A673 (cell line): ENCODE data around the gene NDUFAF2. TPM values are rescaled to one million over a fixed set of nuclear protein-coding genes. Genes with fewer than 3 reads are reported as not detected.
A peak's percentile ranks its signal among the peaks of the same experiment; 100 is the strongest.

ENCODE experiments used
- BruUV-seq: library from RNA; stranded (reverse); fragments of 400-500 nt; replicated peaks from 2 replicates; lab custom pipeline; 2021; lab: Mats Ljungman, UMichigan
- CTCF ChIA-PET: fragments of 300-600 bp; sonication (Branson Sonifier 250); formaldehyde crosslinking; loops from one replicate; lab custom pipeline; 2022; ENCODE audit warnings: antibody characterized with exemption; lab: Charles Lee
- POLR2A ChIA-PET: fragments of 300-600 bp; sonication (Branson Sonifier 250); formaldehyde crosslinking; loops from one replicate; lab custom pipeline; 2022; ENCODE audit warnings: antibody characterized with exemption; ENCODE audit not compliant: low non-redundant PET; lab: Charles Lee
- DNase-seq: peaks from one replicate; pipeline ENCODE4 v3.0.0-alpha.2; 2015; ENCODE audit warnings: low spot score
- H3K27ac ChIP-seq: fragments of 200-600 bp; sonication (generic); 2 replicates; pipeline ENCODE4 v1.5.1; 2016; ENCODE audit warnings: mixed run types, low read depth, mild to moderate bottlenecking, mixed read lengths, antibody characterized with exemption, low read length; ENCODE audit not compliant: poor library complexity, severe bottlenecking
- H3K27me3 ChIP-seq: fragments of 200-600 bp; sonication (generic); replicated peaks from 2 replicates; pipeline ENCODE4 v1.6.1; 2017; ENCODE audit warnings: mixed run types, low read depth, mild to moderate bottlenecking, mixed read lengths, antibody characterized with exemption, low read length; ENCODE audit not compliant: insufficient read depth, poor library complexity
- H3K36me3 ChIP-seq: fragments of 200-600 bp; sonication (generic); 2 replicates; pipeline ENCODE4 v1.6.1; 2016; ENCODE audit warnings: mixed run types, mild to moderate bottlenecking, mixed read lengths, antibody characterized with exemption, low read length; ENCODE audit not compliant: insufficient read depth, poor library complexity, severe bottlenecking
- H3K4me1 ChIP-seq: fragments of 200-600 bp; sonication (generic); 2 replicates; pipeline ENCODE4 v1.6.1; 2017; ENCODE audit warnings: mixed run types, mild to moderate bottlenecking, mixed read lengths, antibody characterized with exemption, low read length; ENCODE audit not compliant: insufficient read depth, poor library complexity, severe bottlenecking
- H3K4me3 ChIP-seq: fragments of 200-600 bp; sonication (generic); 2 replicates; pipeline ENCODE4 v1.5.1; 2016; ENCODE audit warnings: low read depth, mixed run types, mild to moderate bottlenecking, mixed read lengths, low read length; ENCODE audit not compliant: poor library complexity, severe bottlenecking
- H3K9me3 ChIP-seq: fragments of 200-600 bp; sonication (generic); 2 replicates; pipeline ENCODE4 v1.6.1; 2016; ENCODE audit warnings: mixed run types, low read depth, mild to moderate bottlenecking, mixed read lengths, antibody characterized with exemption, low read length; ENCODE audit not compliant: poor library complexity, severe bottlenecking
- EZH2 ChIP-seq: fragments of 200-600 bp; sonication (generic); IDR thresholded peaks from 2 replicates; pipeline ENCODE4 v1.6.1; 2017; ENCODE audit warnings: borderline replicate concordance, low read depth, mild to moderate bottlenecking, mixed read lengths, antibody characterized with exemption, low read length; ENCODE audit not compliant: poor library complexity, severe bottlenecking
- intact Hi-C: fragments of 100-400 bp; cut with micrococcal nuclease; formaldehyde crosslinking; loops from one replicate; pipeline ENCODE4 v1.10.0; 2022; ENCODE audit not compliant: unreplicated experiment
- total RNA-seq: library from RNA; stranded (reverse); gene quantifications from 2 replicates; pipeline ENCODE4 v1.2.3, GENCODE V29; 2021
- TF ChIP-seq, protein P1 (sequence below): fragments of 300-800, 200-600 bp; sonication (generic); conservative IDR thresholded peaks from 2 replicates; pipeline ENCODE4 v1.5.1; 2017; ENCODE audit warnings: low read depth, mild to moderate bottlenecking, antibody characterized with exemption, low read length, moderate library complexity, mixed read lengths

The NDUFAF2 gene
- total RNA-seq, 1 experiment from 2014 or later = 61.6 TPM

DNA sequence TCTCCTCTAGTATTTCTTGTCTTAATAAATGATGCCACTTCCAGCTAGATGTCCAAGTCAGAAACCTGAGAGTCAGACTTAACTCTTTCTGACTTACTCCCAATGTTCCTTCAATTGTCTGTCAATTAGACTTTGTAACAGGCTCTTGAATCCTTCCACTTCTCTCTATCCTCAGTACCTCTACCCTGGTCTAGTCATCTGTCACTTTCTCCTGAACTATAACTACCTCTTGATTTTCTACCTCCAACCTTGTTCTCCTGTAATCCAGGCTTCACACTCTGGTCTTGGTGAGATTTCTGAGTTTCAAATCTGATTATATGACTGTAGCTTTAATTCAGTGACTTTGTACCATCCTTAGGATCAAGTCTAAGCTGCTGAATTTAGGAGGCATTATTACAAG, 64.9 kb downstream of the NDUFAF2 start:
- intact Hi-C loops = no loop called here
- TF ChIP-seq, protein P1, sequence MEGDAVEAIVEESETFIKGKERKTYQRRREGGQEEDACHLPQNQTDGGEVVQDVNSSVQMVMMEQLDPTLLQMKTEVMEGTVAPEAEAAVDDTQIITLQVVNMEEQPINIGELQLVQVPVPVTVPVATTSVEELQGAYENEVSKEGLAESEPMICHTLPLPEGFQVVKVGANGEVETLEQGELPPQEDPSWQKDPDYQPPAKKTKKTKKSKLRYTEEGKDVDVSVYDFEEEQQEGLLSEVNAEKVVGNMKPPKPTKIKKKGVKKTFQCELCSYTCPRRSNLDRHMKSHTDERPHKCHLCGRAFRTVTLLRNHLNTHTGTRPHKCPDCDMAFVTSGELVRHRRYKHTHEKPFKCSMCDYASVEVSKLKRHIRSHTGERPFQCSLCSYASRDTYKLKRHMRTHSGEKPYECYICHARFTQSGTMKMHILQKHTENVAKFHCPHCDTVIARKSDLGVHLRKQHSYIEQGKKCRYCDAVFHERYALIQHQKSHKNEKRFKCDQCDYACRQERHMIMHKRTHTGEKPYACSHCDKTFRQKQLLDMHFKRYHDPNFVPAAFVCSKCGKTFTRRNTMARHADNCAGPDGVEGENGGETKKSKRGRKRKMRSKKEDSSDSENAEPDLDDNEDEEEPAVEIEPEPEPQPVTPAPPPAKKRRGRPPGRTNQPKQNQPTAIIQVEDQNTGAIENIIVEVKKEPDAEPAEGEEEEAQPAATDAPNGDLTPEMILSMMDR = no peak
- no peak for TF ChIP-seq EZH2
- POLR2A ChIA-PET = no interaction called here

DNA sequence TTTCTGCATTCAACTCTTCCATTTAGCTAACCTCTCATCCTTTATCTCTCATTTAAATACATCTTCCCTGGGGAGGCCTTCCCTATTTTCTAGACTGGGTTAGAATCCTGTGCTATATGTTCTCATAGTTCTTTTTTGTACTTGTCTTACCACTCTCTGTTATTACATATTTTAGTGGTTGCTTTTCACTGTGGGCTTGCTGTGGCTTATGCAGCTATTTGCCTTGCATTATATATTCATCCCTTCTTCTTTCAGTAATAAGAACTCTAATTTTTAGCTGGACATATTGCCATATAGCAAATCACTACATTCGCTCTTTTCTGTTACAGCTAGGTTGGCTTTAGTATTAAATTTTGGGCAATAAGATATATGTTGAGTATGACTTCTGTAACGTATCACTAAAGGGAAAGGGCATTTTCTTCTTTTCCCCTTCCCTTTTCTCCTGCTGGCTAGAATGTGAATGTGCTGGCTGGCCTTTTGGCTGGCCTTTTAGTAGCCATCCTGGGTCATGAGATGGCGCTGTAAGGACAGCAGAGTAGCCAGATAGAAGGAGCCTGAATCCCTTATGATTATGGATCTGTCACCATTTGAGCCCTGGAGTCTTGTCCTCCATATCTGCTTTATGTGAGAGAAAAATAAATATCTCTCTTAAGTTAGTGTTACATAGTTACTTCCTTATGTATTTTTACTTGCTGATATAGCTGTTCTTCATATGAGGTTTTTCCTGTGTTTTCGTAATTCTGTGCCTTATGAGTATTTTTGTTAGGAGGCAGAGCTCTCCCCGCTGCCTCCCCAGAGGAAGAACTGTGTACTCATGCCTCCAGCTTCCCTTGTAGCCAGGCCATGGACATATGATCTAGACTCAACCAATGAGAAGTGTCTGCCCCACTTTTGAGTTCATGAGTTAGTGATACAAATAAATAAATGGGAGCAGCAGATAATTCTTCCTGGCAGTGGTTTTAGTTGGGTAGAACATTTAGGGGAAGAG, 65.8 kb downstream of the NDUFAF2 start:
- Histone ChIP-seq H3K9me3 (no peaks in the 10 kb centered on the region), H3K4me1 (no peaks in the 10 kb centered on the region), H3K27ac (no peak overlapping the region), H3K4me3 (no peak overlapping the region), H3K36me3 (no peaks in the 10 kb centered on the region), H3K27me3 (no peaks in the 10 kb centered on the region)
- no TSS peak for BruUV-seq
- CTCF ChIA-PET = no interaction called here
- no peak for DNase-seq
- TF ChIP-seq EZH2 = no peak
- TF ChIP-seq, protein P1 = peak; percentile 24; the same call in 1 of the 2 replicates
- intact Hi-C loops = no loop called here
- POLR2A ChIA-PET = no interaction called here

More for the DNA sequence above, 64.9 kb downstream of the NDUFAF2 start:
- H3K4me1 ChIP-seq = no peaks in the 10 kb centered on the region
- H3K9me3 ChIP-seq = no peaks in the 10 kb centered on the region
- no peaks in the 10 kb centered on the region for H3K36me3 ChIP-seq
- no peak overlapping the region for H3K27ac ChIP-seq
- no peak for DNase-seq
- CTCF ChIA-PET = no interaction called here
- H3K4me3 ChIP-seq = no peak overlapping the region
- H3K27me3 ChIP-seq = no peaks in the 10 kb centered on the region
- BruUV-seq = no TSS peak

DNA sequence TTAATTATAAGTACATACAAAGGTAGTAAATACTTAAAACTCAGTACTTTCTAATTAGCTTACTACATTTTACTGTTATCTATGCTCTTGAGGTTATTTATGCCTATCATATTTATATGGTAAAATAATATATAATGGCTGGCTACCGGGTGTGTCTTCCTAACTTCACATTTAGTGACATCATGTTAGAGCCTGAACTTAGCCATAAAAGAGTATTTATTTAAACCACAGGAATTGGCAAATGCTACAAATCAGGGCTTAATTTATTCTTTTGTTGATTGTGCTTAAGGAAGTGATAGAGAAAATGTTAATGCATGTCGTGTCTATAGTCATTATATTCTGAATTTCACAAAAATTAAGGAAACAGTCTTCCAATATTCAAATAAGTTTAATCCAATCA, 73.1 kb downstream of the NDUFAF2 start:
- peak; percentile 70 for DNase-seq
- no peaks in the 10 kb centered on the region for H3K36me3 ChIP-seq
- BruUV-seq = no TSS peak
- intact Hi-C loops = no loop called here
- H3K9me3 ChIP-seq = peaks cover 5% of the 10 kb centered on the region
- peaks cover 43% of the 10 kb centered on the region for H3K4me1 ChIP-seq
- POLR2A ChIA-PET = no interaction called here
- no peak overlapping the region for H3K27ac ChIP-seq
- CTCF ChIA-PET = no interaction called here
- no peak for TF ChIP-seq EZH2
- TF ChIP-seq, protein P1 = no peak
- no peaks in the 10 kb centered on the region for H3K27me3 ChIP-seq
- H3K4me3 ChIP-seq = no peak overlapping the region
